Measurements from ENCODE around the gene LRCH2.
"Not testable (repeated sequence)": the region's sequence is repeated elsewhere in the genome, so short reads cannot be mapped to it uniquely, and the experiment has no call there.

The LRCH2 gene

GRCh38 chrX:115232933-115233496 is 881 bp downstream of the LRCH2 start:
- no peak for TF ChIP-seq CTCF (IDR thresholded peaks at IDR 0.05; ENCODE audit: insufficient read depth, missing control alignments)
- no peak for DNase-seq (ENCODE audit: insufficient read length, low spot score)
- FAIRE-seq: no peak

- DNase-seq (ENCODE audit: insufficient read length, low spot score) (no peak), FAIRE-seq (no peak)
- TF ChIP-seq CTCF (IDR thresholded peaks at IDR 0.05; ENCODE audit: insufficient read depth, missing control alignments): no peak
These were observed 4.4 kb downstream of the LRCH2 start for GRCh38 chrX:115229337-115230003.

GRCh38 chrX:115226929-115227328 is 7.0 kb downstream of the LRCH2 start:
- peak; percentile 32 for TF ChIP-seq CTCF (IDR thresholded peaks at IDR 0.05; ENCODE audit: insufficient read depth, missing control alignments)
- no peak for FAIRE-seq
- no peak for DNase-seq (ENCODE audit: insufficient read length, low spot score)

- not testable (repeated sequence) for FAIRE-seq; DNase-seq (ENCODE audit: insufficient read length, low spot score)
These were observed 16.6 kb downstream of the LRCH2 start for GRCh38 chrX:115217346-115217745.

- DNase-seq (ENCODE audit: insufficient read length, low spot score): no peak
- TF ChIP-seq CTCF (IDR thresholded peaks at IDR 0.05; ENCODE audit: insufficient read depth, missing control alignments): no peak
- FAIRE-seq: no peak
These were observed 19.3 kb downstream of the LRCH2 start for GRCh38 chrX:115214605-115215004.

DNA sequence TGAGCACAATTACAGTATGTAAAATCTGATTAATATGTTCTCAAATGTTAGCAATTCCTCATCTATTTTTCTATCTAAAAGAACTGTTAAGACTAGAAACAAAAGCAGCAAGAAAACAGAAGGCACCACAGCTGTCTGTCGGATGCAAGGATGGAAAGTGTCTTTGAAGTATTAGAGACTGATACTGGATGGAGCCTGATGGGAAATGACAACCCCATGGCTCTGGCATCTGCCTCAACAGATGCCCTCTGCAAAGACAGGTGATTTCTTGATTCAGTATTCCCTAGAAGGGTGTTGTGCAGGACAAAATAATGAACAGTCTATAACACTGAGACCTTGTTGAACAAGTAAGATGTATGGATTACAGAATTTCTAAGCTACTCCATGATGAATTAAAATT is 19.7 kb downstream of the LRCH2 start:
- no peak for TF ChIP-seq CTCF (IDR thresholded peaks at IDR 0.05; ENCODE audit: insufficient read depth, missing control alignments)
- no peak for FAIRE-seq
- DNase-seq (ENCODE audit: insufficient read length, low spot score): no peak

GRCh38 chrX:115209547-115209946 is 24.3 kb downstream of the LRCH2 start:
- not testable (repeated sequence) for DNase-seq (ENCODE audit: insufficient read length, low spot score); FAIRE-seq

DNA sequence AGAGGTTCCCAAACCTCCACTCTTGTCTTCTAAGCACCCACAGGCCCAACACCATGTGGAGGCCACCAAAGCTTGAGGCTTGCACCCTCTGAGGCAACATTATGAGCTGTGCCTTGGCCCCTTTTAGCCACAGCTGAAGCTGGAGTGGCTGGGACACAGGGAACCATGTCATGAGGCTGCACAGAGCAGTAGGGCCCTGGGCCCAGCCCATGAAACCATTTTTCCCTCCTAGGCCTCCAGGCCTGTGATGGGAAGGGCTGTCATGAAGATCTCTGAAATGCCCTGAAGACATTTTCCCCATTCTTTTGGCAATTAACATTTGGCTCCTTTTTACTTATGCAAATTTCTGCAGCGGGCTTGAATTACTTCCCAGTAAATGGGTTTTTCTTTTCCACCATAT is 29.9 kb downstream of the LRCH2 start:
- TF ChIP-seq CTCF (IDR thresholded peaks at IDR 0.05; ENCODE audit: insufficient read depth, missing control alignments): no peak
- FAIRE-seq (no peak), DNase-seq (ENCODE audit: insufficient read length, low spot score) (no peak)
